GM23338 (cell line): Measurements from ENCODE around the gene OSBPL1A. TPM values are rescaled to one million over a fixed set of nuclear protein-coding genes. Genes with fewer than 3 reads are reported as not detected.

Experiments used
- ATAC-seq: fragments of 200-7000 bp; cut with Tn5 transposase; 3 replicates; pipeline ENCODE4 v1.9.1; 2020
- DNase-seq: peaks from one replicate; pipeline ENCODE4 v3.0.0-alpha.2; 2015; ENCODE audit warnings: low spot score
- H2AFZ ChIP-seq: fragments of 200-600 bp; sonication (generic); 2 replicates; pipeline ENCODE4 v1.8.0; 2016; ENCODE audit warnings: antibody characterized with exemption, mild to moderate bottlenecking, moderate library complexity
- H3F3A ChIP-seq: fragments of 200-600 bp; sonication (generic); replicated peaks from 2 replicates; pipeline ENCODE4 v1.8.0; 2017; ENCODE audit warnings: antibody characterized with exemption, mixed run types, low read depth
- H3K27ac ChIP-seq: fragments of 200-600 bp; sonication (generic); 2 replicates; pipeline ENCODE4 v1.6.1; 2016; ENCODE audit warnings: low read depth
- H3K27me3 ChIP-seq: fragments of 200-600 bp; sonication (generic); 2 replicates; pipeline ENCODE4 v1.8.0; 2016; ENCODE audit warnings: mild to moderate bottlenecking, mixed run types, moderate library complexity; ENCODE audit not compliant: insufficient read depth
- H3K36me3 ChIP-seq: fragments of 200-600 bp; sonication (generic); 2 replicates; pipeline ENCODE4 v1.8.0; 2016; ENCODE audit warnings: mild to moderate bottlenecking; ENCODE audit not compliant: insufficient read depth
- H3K4me1 ChIP-seq: fragments of 200-600 bp; sonication (generic); 2 replicates; pipeline ENCODE4 v1.8.0; 2016; ENCODE audit warnings: mild to moderate bottlenecking, moderate library complexity; ENCODE audit not compliant: insufficient read depth
- H3K4me2 ChIP-seq: fragments of 200-600 bp; sonication (generic); 2 replicates; pipeline ENCODE4 v1.7.1; 2017; ENCODE audit warnings: mixed run types
- H3K4me3 ChIP-seq: fragments of 200-600 bp; sonication (generic); 2 replicates; pipeline ENCODE4 v1.6.1; 2016; ENCODE audit warnings: mixed run types
- H3K79me2 ChIP-seq: fragments of 200-600 bp; sonication (generic); replicated peaks from 2 replicates; pipeline ENCODE4 v1.8.0; 2017; ENCODE audit warnings: mild to moderate bottlenecking; ENCODE audit not compliant: insufficient read depth
- H3K9me2 ChIP-seq: fragments of 200-600 bp; sonication (generic); 2 replicates; pipeline ENCODE4 v1.8.0; 2017; ENCODE audit not compliant: insufficient read depth
- H4K20me1 ChIP-seq: fragments of 200-600 bp; sonication (generic); replicated peaks from 2 replicates; pipeline ENCODE4 v1.8.0; 2017; ENCODE audit warnings: mild to moderate bottlenecking; ENCODE audit not compliant: insufficient read depth
- H3K27ac Mint-ChIP-seq: 2 replicates; pipeline ENCODE4 v1.8.0; 2020; ENCODE audit warnings: inconsistent platforms, mild to moderate bottlenecking, moderate library complexity, mixed read lengths
- H3K27me3 Mint-ChIP-seq: 3 replicates; pipeline ENCODE4 v1.8.0; 2022; ENCODE audit warnings: low read depth, mild to moderate bottlenecking, moderate library complexity, mixed read lengths, inconsistent platforms; ENCODE audit not compliant: insufficient read depth, poor library complexity
- H3K36me3 Mint-ChIP-seq: 3 replicates; pipeline ENCODE4 v1.8.0; 2021; ENCODE audit warnings: low read depth, mild to moderate bottlenecking, inconsistent platforms, moderate library complexity, mixed read lengths
- H3K4me1 Mint-ChIP-seq: 3 replicates; pipeline ENCODE4 v1.8.0; 2020; ENCODE audit warnings: mild to moderate bottlenecking, inconsistent platforms, mixed read lengths
- H3K4me3 Mint-ChIP-seq: 3 replicates; pipeline ENCODE4 v1.8.0; 2021; ENCODE audit warnings: moderate library complexity, mild to moderate bottlenecking, inconsistent platforms, mixed read lengths
- H3K9me3 Mint-ChIP-seq: 3 replicates; pipeline ENCODE4 v1.8.0; 2020; ENCODE audit warnings: moderate library complexity, mild to moderate bottlenecking, inconsistent platforms, mixed read lengths
- CREB1 ChIP-seq: fragments of 250-450 bp; sonication (Bioruptor Pico); IDR thresholded peaks from 2 replicates; pipeline ENCODE4 v1.5.0; 2020; ENCODE audit warnings: low read depth, mild to moderate bottlenecking, moderate library complexity
- CTCF ChIP-seq, 2 experiments: fragments of 200-600 bp in 1 of 2; sonication (generic) in 1 of 2; conservative IDR thresholded peaks; 2 replicates each; pipeline versions ENCODE4 v1.5.1 to v1.6.1; 2016 to 2017; ENCODE audit warnings: antibody characterized with exemption in 2 of 2, low read depth in 2 of 2, mild to moderate bottlenecking in 2 of 2, moderate library complexity in 1 of 2
- EZH2 ChIP-seq: fragments of 200-600 bp; sonication (generic); IDR thresholded peaks from one replicate; pipeline ENCODE4 v1.8.0; 2017; ENCODE audit warnings: antibody characterized with exemption, mild to moderate bottlenecking, low read depth; ENCODE audit not compliant: unreplicated experiment
- EZH2phosphoT487 ChIP-seq: fragments of 200-600 bp; sonication (generic); IDR thresholded peaks from one replicate; pipeline ENCODE4 v1.8.1; 2018; ENCODE audit warnings: antibody characterized with exemption; ENCODE audit not compliant: unreplicated experiment
- JUNB ChIP-seq: IDR thresholded peaks from one replicate; pipeline ENCODE4 v1.6.1; 2016; ENCODE audit warnings: antibody characterized with exemption; ENCODE audit not compliant: unreplicated experiment
- NANOG ChIP-seq: IDR thresholded peaks from 2 replicates; pipeline ENCODE4 v1.6.1; 2016; ENCODE audit warnings: antibody characterized with exemption, borderline replicate concordance
- POLR2AphosphoS5 ChIP-seq: IDR thresholded peaks from 2 replicates; pipeline ENCODE4 v1.6.1; 2016; ENCODE audit warnings: antibody characterized with exemption, low read depth
- REST ChIP-seq: IDR thresholded peaks from one replicate; pipeline ENCODE4 v1.6.1; 2018; ENCODE audit warnings: antibody characterized with exemption; ENCODE audit not compliant: unreplicated experiment
- STAT1 ChIP-seq: IDR thresholded peaks from one replicate; pipeline ENCODE4 v1.6.1; 2016; ENCODE audit warnings: antibody characterized with exemption; ENCODE audit not compliant: unreplicated experiment
- ZNF114 ChIP-seq: fragments of 250-450 bp; sonication (Bioruptor Pico); IDR thresholded peaks from 2 replicates; pipeline ENCODE4 v1.5.0; 2020; ENCODE audit warnings: mild to moderate bottlenecking, moderate library complexity
- ZNF331 ChIP-seq: fragments of 250-450 bp; sonication (Bioruptor Pico); IDR thresholded peaks from 2 replicates; pipeline ENCODE4 v1.5.0; 2020; ENCODE audit warnings: low read depth, mild to moderate bottlenecking, moderate library complexity
- ZNF462 ChIP-seq: fragments of 250-450 bp; sonication (Bioruptor Pico); IDR thresholded peaks from 2 replicates; pipeline ENCODE4 v1.5.0; 2020; ENCODE audit warnings: mild to moderate bottlenecking, moderate library complexity
- polyA plus RNA-seq: library from polyadenylated mRNA; unstranded; fragments of >200 nt; fragmentation: Nextera tagmentation; extraction: Ambion mirVana; gene quantifications from 2 replicates; pipeline ENCODE4 v1.2.1, GENCODE V29; 2016
- total RNA-seq: library from RNA; depleted of rRNA; stranded (reverse); fragments of >200 nt; shearing (Covaris generic); gene quantifications from 2 replicates; pipeline ENCODE4 v1.2.3, GENCODE V29; 2014
- TF ChIP-seq, protein P1 (sequence below): IDR thresholded peaks from 2 replicates; pipeline ENCODE4 v1.6.1; 2016; ENCODE audit warnings: antibody characterized with exemption

Gene OSBPL1A
- total and polyA plus RNA-seq, 2 experiments from 2014 or later, result 55.6 to 71.4 TPM

- no peak overlapping the region for H3K27ac Mint-ChIP-seq
- no peak overlapping the region for H3K4me3 ChIP-seq
- peaks cover 6% of the 10 kb centered on the region for H3K27me3 Mint-ChIP-seq
- peaks cover 40% of the 10 kb centered on the region for H3K36me3 Mint-ChIP-seq
- 0 out of 3 replicates have a peak, but pooled peaks cover 2% of the 10 kb centered on the region for H3K4me1 Mint-ChIP-seq
- 0 out of 2 replicates have a peak, but pooled peaks cover 3% of the 10 kb centered on the region for H3F3A ChIP-seq
- TF ChIP-seq CTCF (conservative IDR thresholded peaks at IDR 0.05; ENCODE audit: low read depth in 2 of 2) (no peak), POLR2AphosphoS5 (no peak), JUNB (no peak), ZNF114 (CRISPR knock-in tag) (no peak), REST (no peak), EZH2 (no peak), CREB1 (CRISPR knock-in tag) (no peak), ZNF331 (no peak), EZH2phosphoT487 (no peak), ZNF462 (CRISPR knock-in tag) (no peak), NANOG (no peak), STAT1 (no peak)
- TF ChIP-seq, protein P1, sequence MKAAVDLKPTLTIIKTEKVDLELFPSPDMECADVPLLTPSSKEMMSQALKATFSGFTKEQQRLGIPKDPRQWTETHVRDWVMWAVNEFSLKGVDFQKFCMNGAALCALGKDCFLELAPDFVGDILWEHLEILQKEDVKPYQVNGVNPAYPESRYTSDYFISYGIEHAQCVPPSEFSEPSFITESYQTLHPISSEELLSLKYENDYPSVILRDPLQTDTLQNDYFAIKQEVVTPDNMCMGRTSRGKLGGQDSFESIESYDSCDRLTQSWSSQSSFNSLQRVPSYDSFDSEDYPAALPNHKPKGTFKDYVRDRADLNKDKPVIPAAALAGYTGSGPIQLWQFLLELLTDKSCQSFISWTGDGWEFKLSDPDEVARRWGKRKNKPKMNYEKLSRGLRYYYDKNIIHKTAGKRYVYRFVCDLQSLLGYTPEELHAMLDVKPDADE, result no peak
- no peak for DNase-seq
- H3K4me1 ChIP-seq, result no peaks in the 10 kb centered on the region
- no peak overlapping the region for H2AFZ ChIP-seq
- H3K79me2 ChIP-seq, result no peaks in the 10 kb centered on the region
- no peak overlapping the region for H3K27ac ChIP-seq
- H3K36me3 ChIP-seq, result peaks cover 31% of the 10 kb centered on the region; the same call in 1 of the 2 replicates
- H3K27me3 ChIP-seq, result no peaks in the 10 kb centered on the region
- no peaks in the 10 kb centered on the region; the same call in 1 of the 2 replicates for H4K20me1 ChIP-seq
- no peaks in the 10 kb centered on the region for H3K9me2 ChIP-seq
- H3K4me3 Mint-ChIP-seq, result no peak overlapping the region
- no peak for ATAC-seq
- H3K9me3 Mint-ChIP-seq, result no peaks in the 10 kb centered on the region
- no peak overlapping the region for H3K4me2 ChIP-seq
These were observed 236.3 kb downstream of the OSBPL1A start for GRCh38 chr18:24161304-24161703.
